GM18511 (cell line): ENCODE measurements around the gene ZFYVE1.

Experiments
- ATAC-seq: cut with Tn5 transposase; IDR thresholded peaks from one replicate; pipeline ENCODE4 v1.9.1; 2021; ENCODE audit warnings: mild to moderate bottlenecking, moderate library complexity; ENCODE audit not compliant: unreplicated experiment

ZFYVE1 gene

GRCh38 chr14:72925171-72925759, 101.6 kb downstream of the ZFYVE1 start:
- ATAC-seq = no peak

DNA sequence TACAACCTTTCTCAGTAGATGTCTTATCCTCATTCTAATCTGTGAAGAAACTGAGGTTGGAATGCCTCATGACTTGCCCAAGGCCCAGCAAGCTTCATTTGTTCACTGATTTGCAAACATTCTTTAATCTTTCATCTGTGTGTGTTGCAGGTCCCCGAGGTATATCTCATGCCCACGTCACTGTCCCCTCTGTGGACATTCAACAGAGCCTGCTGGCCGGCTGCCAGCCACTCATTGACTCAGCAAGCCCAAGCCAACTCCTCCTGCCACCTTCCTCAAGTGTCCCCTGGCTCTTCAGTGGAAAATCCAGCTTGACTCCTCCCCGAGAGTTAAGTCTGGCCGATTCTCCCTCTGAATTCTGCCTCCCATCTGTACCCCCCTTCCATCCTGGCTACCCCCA, 102.6 kb downstream of the ZFYVE1 start:
- ATAC-seq = no peak

- no peak for ATAC-seq
Observed at GRCh38 chr14:72921396-72921795, 105.5 kb downstream of the ZFYVE1 start.

DNA sequence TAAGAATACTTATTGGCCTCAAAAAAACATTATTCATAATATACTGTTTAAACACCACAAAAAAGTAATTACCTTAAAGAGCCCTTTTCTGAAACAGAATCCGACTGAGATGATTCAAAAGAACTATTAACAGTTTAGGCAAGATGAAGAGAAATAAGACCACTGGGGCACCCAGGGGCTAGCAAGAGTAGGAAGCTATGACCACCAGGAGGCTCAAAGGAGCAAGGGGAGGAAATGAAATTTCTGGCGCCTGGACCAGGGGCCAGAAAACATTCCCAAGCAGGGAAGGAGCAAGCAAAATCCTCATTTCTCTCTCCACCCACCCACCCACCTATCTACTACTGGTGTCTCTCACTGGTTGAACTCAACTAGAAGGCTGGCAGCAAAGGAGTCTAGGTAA, 106.9 kb downstream of the ZFYVE1 start:
- ATAC-seq = no peak
